Sciatic nerve (tissue), 2 donors: ENCODE measurements around the gene TSPAN9. TPM values are rescaled to one million over a fixed set of nuclear protein-coding genes. Genes with fewer than 3 reads are reported as not detected.

ENCODE experiments used
- ATAC-seq: fragments of 200-7000 bp; cut with Tn5 transposase; one replicate; pipeline ENCODE4 v1.9.1; 2020; ENCODE audit warnings: mild to moderate bottlenecking, moderate library complexity
- DNase-seq: peaks from one replicate; pipeline ENCODE4 v3.0.0-alpha.2; 2020; ENCODE audit warnings: low spot score
- intact Hi-C: fragments of 100-400 bp; cut with DNase I; formaldehyde crosslinking; loops from one replicate; pipeline ENCODE4 v1.14.2; 2022
- total RNA-seq: library from RNA; stranded (reverse); fragmentation: NEBNext Ultra II Directional; extraction: Animal tissue kit (Norgen Biotek cat#: 25700); gene quantifications from one replicate; pipeline ENCODE4 v1.2.1, GENCODE V29; 2021
- donor health status: DM: no; HTN: no; CAD: no.
- donor health status: DM: no; HTN: no; CAD: no.

TSPAN9 gene
- total RNA-seq, 1 donor from 2014 or later = 37.5 TPM

DNA sequence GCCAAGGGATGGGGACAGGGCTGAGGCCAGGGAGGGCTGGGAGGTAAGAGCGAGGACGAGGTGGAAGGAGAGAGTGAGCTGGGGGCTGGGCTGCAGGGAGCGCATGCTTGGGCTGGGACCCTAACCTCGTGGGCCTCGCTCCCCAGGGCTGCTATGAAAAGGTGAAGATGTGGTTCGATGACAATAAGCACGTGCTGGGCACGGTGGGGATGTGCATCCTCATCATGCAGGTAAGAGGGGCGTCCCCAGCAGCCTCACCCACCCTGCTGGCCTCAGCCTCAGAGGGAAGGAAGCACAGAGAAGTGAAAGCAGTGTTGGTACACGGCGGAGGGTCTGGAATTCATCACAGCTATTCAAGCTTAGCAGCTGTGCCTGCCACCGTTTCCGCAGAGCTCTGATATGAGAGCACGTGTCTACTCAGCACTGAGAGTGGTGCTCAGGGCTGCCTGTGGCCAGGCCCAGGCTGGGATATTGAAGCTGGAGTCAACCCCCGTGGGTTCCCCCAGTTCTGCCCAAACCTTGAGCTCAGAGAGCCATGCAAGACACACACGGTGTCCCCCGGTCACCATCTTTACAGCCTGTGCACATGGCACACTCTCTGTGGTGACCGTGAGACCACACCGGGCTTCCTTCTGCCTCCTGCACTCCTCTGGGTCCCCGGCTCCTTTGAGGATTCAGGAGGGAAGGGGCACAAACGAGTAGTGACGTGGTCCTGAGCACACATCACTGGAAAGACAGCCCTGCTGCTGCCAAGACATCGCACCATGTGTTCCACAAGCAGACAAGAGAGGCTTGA is 204.6 kb downstream of the TSPAN9 start:
- DNase-seq (no peak), ATAC-seq (no peak)
- intact Hi-C loops = no loop called here

DNA sequence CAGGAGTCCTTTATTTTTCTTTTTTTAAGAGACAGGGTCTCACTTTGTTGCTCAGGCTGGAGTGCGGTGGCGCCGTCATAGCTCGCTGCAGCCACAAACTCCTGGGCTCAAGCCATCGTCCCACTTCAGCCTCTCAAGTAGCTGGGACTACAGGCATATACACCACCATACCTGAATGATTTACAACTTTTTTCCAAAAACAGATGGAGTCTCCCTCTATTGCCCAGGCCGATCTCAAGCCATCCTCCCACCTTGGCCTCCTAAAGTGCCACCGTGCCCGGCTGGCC is 205.1 kb downstream of the TSPAN9 start:
- no peak for DNase-seq
- no peak for ATAC-seq
- intact Hi-C loops = no loop called here

DNA sequence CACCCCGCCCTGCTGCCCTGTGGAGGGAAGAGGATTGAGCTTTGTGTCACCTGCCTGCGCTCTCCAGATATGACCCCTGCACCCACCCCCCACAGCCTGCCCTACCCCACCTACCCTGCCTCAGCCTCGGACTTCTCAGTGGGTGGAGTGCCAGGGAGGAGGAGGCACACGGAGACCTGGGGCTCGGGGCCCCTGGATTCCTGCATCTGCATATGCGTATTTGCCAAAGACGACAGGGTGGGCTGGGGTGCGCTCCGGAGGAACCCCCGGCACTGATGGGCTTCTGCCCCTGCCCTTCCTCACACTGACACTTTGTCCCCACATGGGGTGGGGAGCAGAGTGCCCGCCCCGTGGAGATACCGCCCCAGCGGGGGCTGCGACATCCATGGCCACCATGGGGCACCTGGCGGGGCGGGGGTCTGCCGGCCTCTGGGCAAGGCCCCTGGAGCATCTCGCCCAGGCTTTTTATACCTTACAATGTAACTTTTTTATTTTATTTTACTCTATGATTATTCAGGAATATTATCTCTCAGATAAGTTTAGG is 206.0 kb downstream of the TSPAN9 start:
- intact Hi-C loops = no loop called here
- DNase-seq (no peak), ATAC-seq (no peak)

DNA sequence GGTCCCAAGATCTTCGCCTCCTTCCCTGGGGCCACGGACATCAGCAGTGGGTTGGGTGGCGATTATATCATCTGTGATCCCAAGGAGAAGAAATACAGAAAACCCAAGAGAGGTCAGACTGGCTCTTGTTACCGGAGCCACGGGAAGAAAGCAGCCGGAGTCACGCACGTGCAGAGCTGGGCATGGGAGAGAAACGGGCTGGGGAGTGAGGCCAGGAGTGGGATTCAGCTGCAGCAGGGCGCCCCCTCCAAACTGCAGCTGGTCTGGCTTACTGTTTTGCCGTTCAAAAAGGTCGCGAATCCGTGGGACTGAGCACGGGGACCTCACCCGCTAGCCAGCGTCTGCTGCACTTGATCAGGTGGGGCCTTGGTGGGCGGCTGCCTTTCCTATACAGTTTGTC is 207.2 kb downstream of the TSPAN9 start:
- ATAC-seq (no peak), DNase-seq (no peak)
- intact Hi-C loops = no loop called here

DNA sequence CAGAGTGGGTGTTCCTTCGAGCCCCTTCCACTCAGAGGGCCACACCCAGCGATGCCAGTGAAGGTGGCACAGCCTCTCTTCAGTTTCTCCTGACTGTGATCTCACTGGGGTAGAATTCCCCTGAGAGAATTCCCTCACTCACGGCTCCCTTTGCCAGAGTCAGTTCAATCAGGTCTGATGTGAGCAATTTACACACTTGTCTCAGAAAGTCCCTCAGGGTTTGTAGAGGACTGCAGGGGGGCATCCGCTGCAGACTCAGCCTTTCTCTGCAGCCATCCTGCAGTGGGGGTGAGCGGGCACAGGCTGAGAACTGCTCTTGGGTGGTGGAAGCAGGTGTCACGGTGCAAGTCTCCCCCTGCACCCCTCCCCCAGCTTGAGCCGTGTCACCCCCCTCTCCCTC is 208.4 kb downstream of the TSPAN9 start:
- no peak for ATAC-seq
- DNase-seq = no peak
- intact Hi-C loops = no loop called here

DNA sequence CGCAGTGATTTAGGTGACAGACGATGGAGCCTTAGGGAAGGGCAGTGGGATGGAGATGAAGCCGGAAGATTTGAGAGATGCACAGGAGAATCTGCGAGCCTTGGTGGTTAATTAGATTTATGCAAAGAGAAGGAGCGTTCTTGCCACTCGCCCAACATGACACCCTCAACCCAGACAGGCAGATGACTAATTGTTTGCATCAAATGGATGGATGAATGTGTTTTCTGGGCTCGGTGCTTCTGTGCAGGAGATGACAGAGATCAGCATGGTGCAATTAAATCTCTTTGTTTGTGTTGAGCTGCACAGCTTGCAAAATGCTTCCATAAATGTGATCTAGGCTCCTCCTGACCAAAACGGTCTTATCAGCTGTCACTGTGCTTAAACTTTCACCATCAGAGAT is 211.5 kb downstream of the TSPAN9 start:
- ATAC-seq = no peak
- intact Hi-C loops = no loop called here
- DNase-seq = no peak

DNA sequence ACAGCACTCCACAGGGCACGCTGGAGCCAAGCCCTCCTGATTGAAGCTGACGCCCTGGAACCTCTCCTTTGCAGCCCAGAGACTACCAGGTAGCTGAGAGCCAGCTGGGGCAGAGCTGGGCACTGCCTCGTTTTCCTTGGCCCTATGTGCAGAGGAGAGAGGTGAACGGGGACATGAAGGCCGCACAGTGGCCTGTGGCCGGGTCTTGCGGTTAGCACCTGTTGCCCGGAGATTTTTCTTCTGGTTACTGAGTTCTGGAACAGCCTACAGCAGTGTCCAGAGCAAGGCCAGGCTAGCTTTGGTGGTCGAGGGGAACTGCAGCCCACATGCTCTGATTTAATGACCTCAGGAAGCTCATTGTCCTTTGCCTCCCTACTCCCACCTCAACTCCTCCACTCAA is 212.5 kb downstream of the TSPAN9 start:
- ATAC-seq (no peak), DNase-seq (no peak)
- intact Hi-C loops = no loop called here

DNA sequence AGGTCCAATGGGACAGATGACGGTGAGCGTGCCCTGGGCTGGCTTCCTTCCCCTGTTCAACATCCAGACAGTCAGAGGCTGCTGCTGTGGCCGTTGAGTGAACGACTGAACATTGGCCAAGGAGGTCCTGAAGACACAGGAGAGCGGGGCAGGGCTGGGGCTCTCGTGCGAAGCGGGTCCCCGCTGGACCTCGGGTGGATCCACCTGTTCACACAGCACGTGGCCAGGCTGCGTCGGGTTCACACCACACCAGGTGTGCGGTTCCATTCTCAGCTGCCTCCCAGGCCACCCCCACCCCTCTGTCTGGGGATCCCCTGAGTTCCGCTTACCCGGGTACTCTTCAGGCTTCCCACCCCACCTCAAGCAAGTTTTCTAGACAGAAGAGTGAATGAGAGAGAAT is 214.8 kb downstream of the TSPAN9 start:
- intact Hi-C loops = no loop called here
- no peak for DNase-seq
- ATAC-seq = no peak

DNA sequence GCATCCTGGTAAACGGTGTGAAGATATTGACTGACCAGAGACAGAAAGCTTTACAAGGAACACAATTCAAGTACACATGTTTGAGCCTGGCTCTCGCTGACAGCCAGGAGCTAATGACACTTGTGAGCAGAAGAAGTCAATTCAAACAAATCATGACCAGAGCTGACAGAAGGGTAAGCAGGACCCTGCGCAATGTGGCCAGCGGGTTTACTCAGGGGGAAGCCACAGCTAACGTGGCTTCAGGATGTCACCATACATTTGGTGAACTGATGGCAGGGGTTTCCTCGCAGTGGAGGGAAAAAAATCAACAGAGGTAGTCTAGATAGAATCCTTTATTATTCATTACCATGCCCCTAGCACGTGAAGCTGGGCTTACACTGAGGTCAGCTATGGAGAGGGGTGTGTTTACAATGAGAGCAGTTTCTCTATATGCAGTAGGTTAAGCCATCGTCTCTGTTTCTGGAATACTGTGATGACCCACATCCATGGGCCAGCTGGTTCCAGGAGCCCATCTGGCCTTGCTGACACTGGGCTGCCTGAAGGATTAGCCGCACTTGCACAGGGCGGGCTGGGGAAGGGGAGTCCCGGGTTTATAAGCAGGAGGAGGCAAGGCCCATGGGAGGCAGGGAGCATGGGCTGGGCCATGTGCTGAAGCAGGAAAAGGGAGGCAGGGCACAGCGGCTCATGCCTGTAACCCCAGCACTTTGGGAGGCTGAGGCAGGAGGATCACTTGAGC is 215.7 kb downstream of the TSPAN9 start:
- intact Hi-C loops = no loop called here
- DNase-seq = no peak
- ATAC-seq = no peak

DNA sequence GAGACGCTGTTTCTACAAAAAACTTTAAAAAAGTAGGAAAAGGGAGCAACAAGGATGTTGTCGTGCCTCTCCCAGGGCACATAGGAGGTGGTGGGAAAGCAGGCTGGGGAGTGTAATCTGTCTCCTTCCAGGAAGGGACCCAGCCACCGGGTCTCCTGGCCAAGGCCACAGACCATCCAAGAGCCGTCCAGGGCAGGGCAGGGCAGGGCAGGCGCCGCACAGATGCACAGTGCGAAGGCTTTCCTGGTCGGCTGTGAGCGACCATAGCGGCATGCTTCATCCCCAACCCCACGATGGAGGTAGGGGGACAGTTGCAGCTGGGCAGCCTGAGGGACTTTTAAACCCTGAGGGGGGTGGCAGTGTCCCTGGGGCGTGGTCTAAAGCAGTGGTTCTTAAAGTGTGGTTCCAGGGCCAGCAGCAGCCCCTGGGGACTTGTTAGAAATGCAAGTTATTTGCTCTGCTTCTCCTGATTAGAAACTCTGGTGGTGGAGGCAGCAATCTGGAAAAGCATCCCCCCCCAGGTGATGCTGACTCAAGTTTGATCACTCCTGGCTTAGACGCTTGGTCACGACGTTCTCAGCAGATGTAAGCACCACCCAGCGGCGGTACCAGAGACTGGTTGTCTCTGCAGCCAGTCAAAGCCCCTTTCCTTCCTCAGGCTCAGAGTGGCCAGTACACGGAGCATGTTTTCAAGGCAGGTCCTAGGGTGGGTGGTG is 216.4 kb downstream of the TSPAN9 start:
- ATAC-seq (no peak), DNase-seq (no peak)
- intact Hi-C loops = no loop called here

DNA sequence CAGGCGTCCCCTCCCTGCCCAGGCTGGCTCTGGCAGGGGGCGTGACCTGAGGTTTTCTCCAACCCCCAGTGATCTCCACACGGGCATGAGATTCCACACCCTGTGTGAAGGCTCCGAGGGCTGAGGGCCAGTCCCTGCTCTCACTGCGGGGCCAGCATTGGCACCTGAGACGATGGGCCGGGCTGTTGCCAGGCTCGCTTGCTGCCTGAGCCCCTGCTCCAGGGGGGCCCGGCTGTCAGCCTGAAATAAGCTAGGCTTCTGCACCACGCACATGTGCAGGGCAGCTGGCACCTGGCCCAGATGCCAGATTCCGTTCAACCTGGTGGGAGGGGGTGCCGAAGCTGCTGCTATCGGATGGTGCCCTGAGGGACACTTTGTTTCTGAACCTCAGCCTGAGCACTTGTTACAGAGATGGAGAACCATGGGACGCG is 217.3 kb downstream of the TSPAN9 start:
- DNase-seq = no peak
- ATAC-seq = no peak

DNA sequence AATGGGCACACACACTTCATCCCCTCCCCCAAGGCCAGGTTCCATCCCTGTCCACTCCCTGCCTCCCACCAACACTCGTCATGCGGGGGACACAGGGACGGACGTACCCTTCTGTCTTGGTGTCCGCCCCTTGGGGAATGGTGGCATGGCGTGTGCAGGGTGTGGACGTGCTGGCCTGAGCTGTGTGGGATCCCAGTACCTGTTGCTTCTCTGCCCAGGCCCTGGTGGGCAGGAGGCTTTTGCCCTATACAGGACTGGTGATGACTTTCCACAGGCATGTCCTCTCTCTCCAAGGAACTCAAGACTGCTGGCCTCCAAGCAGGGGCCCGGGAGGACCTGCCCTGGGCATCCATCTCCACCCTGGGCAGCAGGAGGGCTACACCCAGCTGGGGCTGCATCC is 218.0 kb downstream of the TSPAN9 start:
- intact Hi-C loops = no loop called here
- DNase-seq (no peak), ATAC-seq (no peak)

More for the DNA sequence above, 217.3 kb downstream of the TSPAN9 start:
- intact Hi-C loops = no loop called here

DNA sequence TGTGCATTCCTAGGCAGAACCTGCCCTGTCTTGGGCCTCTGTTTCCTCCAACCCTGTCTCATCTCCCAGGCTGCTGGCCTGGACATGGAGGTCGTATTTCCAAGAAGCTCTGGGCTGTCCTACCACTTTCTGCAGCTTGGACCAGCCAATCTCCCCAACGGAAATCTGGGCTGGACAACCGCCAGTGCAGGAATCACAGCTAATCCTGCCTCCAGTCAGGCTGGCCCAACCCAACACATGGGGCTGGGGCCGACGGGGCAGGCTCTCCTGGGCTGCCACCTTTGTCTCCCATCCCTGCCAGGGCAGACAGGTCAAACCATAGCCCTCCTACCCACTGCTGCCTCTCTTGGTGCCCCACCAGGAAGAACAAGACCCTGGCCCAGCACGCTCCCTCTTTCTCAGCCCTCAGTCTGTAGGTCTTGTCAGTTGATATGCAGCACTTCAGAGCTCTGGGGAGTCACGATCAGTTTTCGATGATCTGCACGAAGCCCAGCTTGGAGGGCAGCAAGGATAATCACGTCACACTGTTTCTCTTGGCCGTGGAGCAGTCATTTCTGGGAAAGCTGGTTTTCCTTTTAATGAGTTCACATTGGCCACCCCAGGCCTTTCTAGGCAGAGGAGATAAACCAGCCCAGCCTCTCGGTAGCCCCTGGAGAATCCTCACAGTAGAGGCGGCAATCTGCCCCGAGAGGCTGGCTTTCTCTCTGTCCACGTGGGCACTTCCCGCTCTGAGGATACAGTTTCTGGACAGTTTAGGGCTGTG is 218.6 kb downstream of the TSPAN9 start:
- DNase-seq (peak; percentile 83), ATAC-seq (peak; percentile 49)
- intact Hi-C loops = no loop called here

DNA sequence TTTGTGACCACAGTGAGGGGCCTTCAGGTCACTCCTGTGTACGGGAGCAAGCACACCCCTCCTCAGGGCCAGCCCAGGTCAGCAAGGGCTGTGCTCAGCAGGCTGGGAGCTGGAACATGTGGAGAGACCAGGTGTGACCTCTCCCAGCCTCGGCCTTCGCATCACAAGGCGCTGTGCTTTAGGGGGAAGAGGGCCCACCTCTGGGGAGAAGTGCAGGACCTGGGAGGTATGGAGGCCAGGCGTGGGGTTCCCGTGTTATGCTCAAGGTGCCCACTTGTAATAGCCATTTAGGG is 219.2 kb downstream of the TSPAN9 start:
- DNase-seq = no peak
- intact Hi-C loops = no loop called here
- peak; percentile 1 for ATAC-seq

DNA sequence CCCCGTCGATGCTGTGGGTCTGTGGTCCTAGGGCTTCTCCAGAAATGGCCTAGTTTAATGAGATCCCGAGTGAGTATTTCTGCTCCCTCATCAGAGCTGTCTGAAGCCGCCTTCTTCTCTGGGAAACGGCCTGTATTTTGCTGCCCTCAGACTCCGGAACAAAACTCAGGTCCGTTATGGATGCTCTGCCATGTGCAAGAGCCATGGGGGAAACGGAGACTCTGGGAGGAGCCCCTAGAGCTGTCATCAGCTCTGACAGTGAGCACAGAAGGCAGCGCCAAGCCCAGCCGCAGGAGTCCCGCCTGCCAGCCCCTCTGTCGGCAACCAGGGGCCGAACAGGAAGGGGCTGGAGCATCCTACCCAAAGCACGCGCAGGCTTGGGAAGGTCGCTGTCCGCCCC is 221.4 kb downstream of the TSPAN9 start:
- no peak for ATAC-seq
- intact Hi-C loops = no loop called here
- no peak for DNase-seq

DNA sequence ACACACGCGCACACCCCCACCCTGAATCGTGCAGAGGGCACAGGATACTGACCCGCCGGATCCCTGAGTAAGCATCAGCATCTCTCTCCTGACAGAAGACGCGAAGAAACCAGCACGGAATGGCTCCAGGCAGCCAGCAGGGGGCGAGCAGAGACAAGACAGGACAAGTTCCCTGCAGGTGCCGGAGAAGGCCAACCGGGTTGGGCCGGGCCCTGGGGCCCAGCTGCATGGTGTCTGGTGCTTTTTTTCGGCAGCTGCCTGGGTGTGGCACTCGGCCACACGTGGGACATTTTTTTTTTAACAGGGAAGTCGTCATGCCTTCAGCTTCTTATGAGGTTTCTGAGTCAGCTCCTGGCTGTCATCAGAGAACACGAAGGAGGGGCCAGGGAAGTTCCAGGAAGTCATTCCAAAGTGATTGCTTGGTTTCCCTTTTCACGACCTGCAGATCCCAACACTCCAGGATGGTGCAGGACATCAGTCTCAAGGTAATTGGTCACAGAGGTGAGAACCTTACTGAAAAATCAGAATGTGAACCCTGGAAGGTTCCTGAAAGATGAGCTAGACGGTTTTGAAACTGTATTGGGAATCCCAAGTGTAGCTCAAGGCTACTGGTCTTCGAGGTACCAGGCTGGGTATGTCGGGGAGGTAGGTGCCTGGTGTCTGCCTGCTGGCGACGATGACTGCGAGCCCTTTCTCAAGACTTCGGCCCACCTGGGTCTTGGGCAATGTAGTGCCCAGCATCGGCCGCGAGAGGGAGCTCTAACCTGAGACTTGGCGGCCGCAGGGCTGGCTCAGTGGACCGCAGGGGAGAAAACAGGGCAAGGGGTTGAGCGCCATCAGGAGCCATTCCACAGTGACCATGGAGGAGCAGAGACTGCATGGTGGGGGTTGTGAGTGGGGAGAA is 223.0 kb downstream of the TSPAN9 start:
- intact Hi-C loops = loop anchor here (5.0 kb wide), 1 partner anchor 502 kb away; no protein-coding TSS in a partner anchor
- peak; percentile 83 for ATAC-seq
- DNase-seq = peak; percentile 94

DNA sequence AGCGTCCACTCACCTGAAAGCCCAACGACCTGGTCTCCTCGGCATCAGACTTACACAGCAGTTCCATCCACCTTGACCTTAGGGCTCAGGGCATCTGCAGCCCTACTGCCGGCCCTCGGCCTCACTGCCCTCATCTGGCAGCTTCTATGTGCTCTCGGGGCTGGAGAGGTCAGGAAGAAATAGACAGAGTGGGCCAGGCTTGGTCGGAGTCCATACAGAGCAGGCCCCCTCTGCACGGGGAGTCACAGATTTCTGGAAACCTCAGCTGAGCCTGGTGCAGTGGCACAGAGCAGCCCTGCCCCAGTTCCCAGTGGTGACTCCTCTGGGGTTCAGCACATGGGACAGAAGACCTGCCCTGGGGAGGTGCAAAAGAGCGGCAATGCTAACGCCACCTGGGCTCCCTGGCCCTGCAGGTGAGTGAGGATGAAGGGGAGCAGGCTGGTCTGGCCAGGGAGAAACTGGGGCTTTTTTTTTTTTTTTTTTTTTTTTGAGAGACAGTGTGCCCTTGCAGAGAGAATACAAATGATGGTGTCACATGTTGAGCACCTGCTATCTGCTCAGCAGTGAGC is 223.7 kb downstream of the TSPAN9 start:
- DNase-seq (no peak), ATAC-seq (no peak)
- intact Hi-C loops = loop anchor here (5.0 kb wide), 1 partner anchor 501 kb away; no protein-coding TSS in a partner anchor
